22Rv1 (cell line): ENCODE data around the gene TRIM4.

ENCODE experiments used
- CTCF ChIP-seq: fragments of 450-650 bp; IDR thresholded peaks from 2 replicates; pipeline ENCODE4 v1.5.1; 2017; ENCODE audit warnings: mild to moderate bottlenecking
- ZFX ChIP-seq: fragments of 450-650 bp; IDR thresholded peaks from 2 replicates; pipeline ENCODE4 v1.6.1; 2017; ENCODE audit warnings: antibody characterized with exemption, borderline replicate concordance

- TF ChIP-seq CTCF = no peak
- TF ChIP-seq ZFX = no peak
Measured at GRCh38 chr7:99843808-99844207, 75.5 kb downstream of the TRIM4 start.
